GM23248 (cell line): ENCODE data around the gene LAMA5.

Experiments used
- EZH2 ChIP-seq: fragments of 200-600 bp; sonication (generic); IDR thresholded peaks from 2 replicates; pipeline ENCODE4 v1.6.1; 2018; ENCODE audit warnings: antibody characterized with exemption, mild to moderate bottlenecking; ENCODE audit not compliant: insufficient read depth, poor library complexity, severe bottlenecking
- EZH2phosphoT487 ChIP-seq: fragments of 200-600 bp; sonication (generic); IDR thresholded peaks from 2 replicates; pipeline ENCODE4 v1.6.1; 2018; ENCODE audit warnings: antibody characterized with exemption, moderate library complexity, mild to moderate bottlenecking, low read depth; ENCODE audit not compliant: insufficient read depth

DNA sequence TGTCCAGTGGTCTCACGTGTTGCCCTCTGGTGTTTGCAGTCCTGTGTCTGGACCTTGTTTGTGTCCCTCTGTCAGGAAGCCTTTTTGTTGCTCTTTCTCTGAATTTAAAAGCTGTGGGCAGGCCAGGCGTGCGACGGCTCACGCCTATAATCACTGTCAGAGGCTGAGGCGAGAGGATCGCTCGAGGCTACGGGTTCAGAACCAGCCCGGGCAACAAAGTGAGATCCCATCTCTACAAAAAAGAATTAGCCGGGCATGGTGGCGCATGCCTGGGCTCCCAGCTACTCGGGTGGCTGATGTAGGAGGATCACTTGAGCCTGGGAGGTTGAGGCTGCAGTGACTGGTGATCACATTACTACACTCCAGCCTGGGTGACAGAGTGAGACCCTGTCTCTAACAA, 100.3 kb downstream of the LAMA5 start:
- TF ChIP-seq EZH2phosphoT487, result no peak
- TF ChIP-seq EZH2, result no peak
